AG08395 (cell line): Measurements from ENCODE around the gene CCDC92B.
"Not testable (repeated sequence)": the region's sequence is repeated elsewhere in the genome, so short reads cannot be mapped to it uniquely, and the experiment has no call there.

Experiments
- DNase-seq: peaks from one replicate; pipeline ENCODE4 v3.0.0; 2012; ENCODE audit warnings: mixed read lengths, low spot score

The CCDC92B gene

DNA sequence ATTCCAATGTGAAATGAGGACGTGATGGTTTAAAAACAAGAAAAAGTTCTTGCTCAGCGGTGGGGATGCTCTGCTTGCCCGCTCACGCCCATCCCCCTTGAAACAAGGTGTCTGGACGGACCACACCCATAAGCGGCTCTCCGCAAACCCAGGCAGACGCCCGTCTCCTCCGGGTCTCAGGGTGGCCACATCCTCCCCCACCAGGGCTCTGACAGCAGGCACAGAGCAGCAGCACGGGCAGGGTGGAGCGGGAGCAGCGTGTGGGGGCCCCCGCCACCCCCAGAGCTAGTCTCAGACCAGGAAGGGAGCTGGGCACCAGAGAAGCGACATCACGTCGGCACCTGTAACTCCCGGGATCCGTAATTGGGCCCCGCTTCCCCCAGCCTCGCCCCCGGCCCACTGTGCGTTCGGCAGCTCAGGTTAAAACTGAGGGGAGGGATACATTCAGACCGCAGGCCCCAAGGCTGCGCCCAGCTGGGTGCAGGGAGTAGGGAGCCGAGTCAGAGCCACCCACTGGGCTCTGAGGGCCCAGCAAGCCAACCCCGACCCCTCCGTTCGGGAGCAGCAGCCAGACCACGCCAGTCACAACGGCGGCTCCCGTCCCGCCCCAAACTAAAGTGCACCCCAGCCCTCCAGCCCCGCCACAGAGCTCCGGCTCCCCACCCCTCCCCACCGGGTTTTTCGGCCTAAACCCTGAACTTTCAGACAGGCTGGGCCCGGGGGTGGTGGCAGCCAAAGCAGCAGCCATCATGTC is 59.9 kb downstream of the CCDC92B start:
- DNase-seq: no peak

DNA sequence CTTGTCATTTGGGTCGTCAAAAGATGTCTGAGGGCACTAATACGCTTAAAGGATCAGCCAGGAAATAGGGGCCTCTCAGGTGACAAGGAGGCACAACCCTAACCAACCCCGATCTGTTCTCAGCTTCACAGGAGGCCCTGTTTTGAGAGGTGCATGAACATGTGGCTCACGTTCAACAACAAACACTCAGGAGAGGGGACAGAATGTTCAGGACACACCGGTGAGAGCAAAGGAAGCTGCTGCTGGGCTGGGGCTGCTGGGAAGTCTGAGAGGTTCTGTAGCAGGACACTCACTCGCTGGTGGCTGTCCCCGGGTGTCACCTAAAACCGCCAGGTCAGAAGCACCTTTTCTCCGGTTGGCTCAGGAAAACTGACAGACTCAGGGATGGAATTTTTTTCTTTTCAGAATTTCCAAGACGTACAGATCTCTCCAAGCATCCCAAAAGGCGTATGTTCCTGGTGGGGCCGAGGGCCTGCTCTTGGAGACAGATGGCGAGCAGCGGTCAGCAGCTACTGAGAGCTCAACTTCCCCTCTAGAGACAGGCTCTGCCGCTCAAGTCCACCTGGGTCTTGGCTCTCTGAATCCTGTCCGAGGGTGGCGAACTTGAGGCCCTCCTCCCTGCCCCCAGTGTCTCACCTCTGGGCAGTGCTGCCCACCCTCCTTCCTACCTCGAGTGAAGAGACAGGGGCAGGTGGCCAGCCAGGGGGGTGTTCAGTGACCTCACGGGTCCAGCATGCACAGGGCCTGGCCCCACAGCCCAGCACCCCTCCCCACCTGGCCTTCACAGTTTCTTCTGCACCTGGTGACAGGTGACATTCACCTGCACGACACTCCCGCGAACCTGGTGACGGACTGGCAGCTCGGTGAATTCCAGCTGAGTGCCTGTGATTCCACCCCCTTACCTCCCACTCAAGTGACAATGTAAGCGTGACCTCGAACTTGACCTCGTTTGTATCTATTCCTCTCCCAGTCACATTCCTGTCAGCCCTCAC is 60.8 kb downstream of the CCDC92B start:
- no peak for DNase-seq

DNA sequence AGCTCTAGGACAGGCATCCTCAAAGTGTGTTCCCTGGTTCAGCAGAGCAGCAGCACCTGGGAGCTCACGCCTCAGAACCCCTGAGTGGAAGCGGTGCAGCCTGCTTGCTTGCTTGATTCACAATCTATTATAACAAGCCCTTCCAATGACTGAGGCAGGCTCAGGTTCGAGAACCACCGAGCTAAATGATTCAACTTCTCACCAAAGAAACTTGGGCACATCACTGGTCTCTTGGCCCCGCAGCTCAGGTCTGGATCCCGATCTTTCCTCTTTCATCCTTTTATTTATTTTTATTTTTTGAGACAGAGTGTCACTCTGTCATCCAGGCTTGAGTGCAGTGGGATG is 62.4 kb downstream of the CCDC92B start:
- no peak for DNase-seq

DNA sequence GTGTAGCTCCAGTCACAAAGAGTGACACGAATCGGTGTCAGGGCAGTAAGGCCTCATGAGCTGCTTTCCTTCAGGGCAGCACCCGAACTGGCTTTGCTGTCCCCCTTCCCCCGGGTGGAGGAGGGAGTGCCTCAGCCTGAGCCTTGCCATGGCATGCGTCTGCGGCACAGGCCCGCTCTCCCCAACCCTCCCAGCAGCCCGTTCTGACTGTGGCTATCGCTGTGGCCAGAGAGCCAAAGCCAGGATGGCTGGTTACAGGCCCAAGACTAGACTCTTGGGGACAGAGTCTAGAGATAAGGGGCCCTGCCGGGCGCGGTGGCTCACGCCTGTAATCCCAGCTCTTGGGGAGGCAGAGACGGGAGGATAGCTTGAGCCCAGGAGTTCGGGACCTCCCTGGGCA is 63.8 kb downstream of the CCDC92B start:
- no peak for DNase-seq

DNA sequence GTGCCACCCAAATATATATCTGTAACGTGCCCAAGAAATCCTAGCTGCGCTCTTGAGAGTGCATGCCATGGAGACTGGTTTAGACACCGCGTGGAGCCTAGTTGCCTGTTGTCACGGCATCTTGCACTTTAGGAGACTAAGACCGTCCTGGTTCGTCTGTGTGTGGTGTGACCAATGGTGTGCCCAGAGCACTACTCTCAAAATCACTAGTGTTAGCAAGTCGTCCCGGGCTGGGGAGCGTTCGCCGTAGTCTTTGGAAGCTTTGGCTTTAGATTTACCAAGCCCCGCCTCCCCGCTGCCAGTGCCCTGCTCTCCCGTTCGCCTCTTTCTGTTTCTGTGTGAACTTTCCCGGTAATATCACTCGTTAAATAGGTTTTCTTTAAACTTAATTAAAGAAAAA is 64.9 kb downstream of the CCDC92B start:
- no peak for DNase-seq

DNA sequence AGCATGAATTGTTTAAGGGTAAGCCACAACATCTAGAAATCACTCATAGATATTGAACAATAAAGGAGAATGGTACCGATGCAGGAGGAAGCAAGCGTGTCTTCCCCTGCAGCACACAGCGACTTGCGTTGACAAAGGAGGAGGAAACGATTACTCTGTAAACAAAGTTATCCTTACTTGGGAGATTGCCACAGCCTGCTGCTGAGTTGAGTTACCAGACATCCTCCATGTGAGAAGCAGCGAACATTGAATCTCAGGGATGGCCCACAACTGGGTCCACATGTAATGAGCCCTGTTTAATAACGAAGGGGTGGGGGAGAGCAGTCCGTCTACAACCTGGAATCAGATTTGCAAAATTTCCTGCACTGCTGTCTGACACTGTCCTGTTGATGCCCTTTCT is 65.5 kb downstream of the CCDC92B start:
- no peak for DNase-seq

DNA sequence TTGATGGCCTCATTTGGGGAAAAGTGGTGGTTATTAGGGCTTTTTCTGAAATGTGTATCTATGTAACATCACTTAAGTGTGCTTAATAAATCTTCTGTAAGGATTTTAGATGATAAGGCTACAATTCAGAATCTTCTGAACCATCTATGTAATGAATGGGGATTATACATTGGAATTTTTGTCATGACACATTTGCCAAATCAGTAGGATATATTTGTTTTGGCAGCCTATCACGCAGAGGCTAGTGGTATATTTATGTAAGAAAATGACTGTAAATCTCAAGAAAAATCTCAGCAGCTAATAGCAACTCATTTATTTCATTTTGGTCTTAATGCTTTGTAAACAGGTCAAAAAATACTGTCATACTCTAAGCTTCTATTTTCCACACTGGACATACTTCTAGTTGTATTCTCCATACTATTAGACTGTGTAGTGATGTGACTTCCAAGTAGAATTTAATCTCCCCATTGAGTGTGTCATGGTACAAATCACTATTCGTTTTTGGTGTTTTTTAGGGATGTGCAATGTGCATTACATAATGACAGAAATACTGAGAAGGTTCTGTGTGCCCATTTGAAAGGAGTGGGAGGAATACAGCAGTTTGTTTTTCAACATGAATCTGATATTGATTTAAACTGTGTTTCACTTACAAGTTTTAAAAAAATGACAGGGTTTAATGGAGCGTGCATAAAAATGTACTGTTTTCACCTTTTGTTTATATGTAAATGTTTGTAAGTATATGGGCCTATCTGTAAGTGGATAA is 67.1 kb downstream of the CCDC92B start:
- no peak for DNase-seq

DNA sequence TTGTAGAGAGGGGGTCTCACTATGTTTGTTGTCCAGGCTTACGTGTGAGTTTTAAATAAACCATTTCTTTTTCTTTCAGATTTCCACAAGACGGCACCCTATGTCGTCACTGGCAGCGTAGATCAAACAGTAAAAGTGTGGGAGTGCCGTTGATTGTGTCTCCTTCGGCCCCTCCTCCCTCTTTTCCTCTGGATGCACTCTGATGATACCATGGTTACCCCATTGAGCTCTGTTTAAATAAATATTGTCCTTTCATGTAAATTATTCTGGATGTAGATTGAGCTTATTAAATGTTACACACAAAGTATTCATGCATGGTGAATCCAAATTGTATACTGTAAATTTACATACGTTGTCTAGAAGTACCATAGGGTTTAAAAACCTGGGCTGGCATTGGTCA is 67.8 kb downstream of the CCDC92B start:
- DNase-seq: no peak

DNA sequence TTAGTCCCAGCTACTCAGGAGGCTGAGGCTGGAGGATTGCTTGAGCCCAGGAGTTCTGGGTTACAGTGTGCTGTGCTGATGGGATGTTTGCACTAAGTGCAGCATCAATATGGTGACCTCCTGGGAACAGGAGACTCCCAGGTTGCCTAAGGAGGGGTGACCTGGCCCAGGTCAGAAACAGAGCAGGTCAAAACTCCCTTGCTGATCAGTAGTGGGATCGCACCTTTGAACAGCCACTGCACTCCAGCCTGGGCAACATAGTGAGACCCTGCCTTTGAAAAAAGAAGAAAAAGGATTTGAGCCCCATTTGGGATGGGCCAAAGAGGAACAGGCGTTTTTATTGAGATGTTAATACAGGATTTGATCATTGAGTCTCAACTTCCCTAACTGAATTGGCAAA is 68.5 kb downstream of the CCDC92B start:
- DNase-seq: no peak

DNA sequence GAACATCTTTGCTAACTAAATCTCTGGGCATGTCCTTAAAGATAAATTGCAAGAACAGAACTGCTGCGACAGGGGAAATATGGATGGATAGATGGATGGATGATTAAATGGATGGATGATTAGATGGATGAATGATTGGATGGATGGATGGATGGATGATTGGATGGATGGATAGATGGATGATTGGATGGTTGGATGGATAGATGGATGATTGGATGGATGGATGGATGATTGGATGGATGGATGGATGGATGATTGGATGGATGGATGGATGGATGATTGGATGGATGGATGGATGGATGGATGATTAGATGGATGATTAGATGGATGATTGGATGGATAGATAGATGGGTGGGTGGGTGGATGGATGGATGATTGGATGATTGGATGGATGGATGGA is 70.2 kb downstream of the CCDC92B start:
- not testable (repeated sequence) for DNase-seq
